Measurements from ENCODE around the gene ALKBH5. TPM values are rescaled to one million over a fixed set of nuclear protein-coding genes. Genes with fewer than 3 reads are reported as not detected.

ALKBH5 gene
- total and polyA plus RNA-seq, 9 of the 15 experiments (the other 6 are each of a cell fraction or from before 2014, with no cell fraction given), result 11.4 to 70.0 (median 47.4) TPM

GRCh38 chr17:18183334-18184142, at the start of gene ALKBH5 (continued):
- TF ChIP-seq NONO (IDR thresholded peaks at IDR 0.05; ENCODE audit: low read depth in 2 of 2, low read length in 1 of 2) (peak; percentile 21 to 81; a peak in 1 of 4 replicates), MLLT1 (IDR thresholded peaks at IDR 0.05) (no peak), NKRF (IDR thresholded peaks at IDR 0.05; ENCODE audit: borderline replicate concordance) (no peak), ETS2 (tag; IDR thresholded peaks at IDR 0.05; ENCODE audit: borderline replicate concordance, poor library complexity, severe bottlenecking) (no peak), PKNOX1 (IDR thresholded peaks at IDR 0.05) (peak; percentile 100), HINFP (tag; conservative IDR thresholded peaks at IDR 0.05; ENCODE audit: low read depth) (no peak), ZNF318 (IDR thresholded peaks at IDR 0.05; ENCODE audit: borderline replicate concordance in 1 of 2, low read depth in 1 of 2) (no peak), SRSF1 (IDR thresholded peaks at IDR 0.05; ENCODE audit: low read depth, low read length) (no peak), BACH1 (tag; IDR thresholded peaks at IDR 0.05) (no peak)
